Fibroblast of gingiva (primary cell): ENCODE results near the gene FBN3.

Experiments used
- DNase-seq: peaks from one replicate; pipeline ENCODE4 v3.0.0-alpha.2; 2011; ENCODE audit warnings: low read depth

Gene FBN3

DNA sequence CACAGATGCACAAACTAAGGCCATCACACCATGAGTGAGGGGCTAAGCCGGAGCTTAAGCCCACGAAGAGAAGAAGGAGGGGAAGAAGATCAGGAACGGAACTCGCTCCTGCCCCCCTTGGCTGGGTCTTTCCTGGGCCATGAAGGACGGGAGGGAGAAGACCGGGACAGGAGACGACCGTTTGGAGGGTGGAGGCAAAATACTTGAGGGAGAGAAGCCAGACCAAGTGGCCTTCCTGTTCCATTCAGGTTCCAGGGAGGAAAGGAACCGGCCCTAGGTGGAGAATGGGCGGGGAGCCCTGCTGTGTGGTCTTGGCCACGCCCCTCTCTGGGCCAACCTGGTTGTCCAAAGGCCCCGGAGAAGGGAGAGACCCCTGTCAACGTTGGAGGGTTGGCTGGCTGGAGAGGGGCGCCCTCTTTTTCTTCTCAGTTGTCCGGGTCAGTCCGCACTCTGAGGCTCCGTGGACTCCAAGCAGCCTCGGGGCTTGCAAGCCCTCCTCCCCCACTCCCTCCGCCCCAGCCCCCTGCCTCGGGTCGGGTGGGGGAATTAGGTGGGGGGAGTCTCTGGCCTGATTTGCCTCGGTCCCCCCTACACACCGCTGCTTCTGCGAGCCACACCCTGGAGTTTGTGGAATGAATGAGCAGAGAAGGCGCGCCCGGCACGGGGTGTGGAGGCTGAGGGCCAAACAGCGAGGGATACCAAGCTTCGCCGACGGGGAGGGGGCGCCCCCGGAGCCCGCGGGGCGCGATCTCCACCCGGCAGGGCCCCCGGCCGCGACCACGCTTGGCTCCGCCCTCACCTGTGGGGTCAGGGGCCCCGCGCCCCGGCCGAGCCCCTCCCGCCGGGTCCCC, 757 bp downstream of the FBN3 start:
- no peak for DNase-seq

DNA sequence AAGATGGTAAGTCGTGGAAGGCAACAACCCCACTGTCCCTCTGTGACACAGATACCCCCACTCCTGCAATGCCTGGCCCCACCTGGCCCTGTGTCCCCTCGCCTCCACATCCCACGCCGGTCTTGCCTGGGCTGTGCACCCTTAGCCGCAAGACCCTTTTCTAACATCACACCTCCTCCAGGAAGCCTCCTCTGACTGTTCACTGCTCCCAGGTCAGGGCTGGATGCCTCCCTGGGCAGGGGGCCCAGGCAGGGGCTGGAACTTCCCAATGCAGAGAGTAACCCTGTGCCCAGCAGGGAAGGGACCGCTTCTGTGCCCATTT, 1.3 kb downstream of the FBN3 start:
- no peak for DNase-seq

DNA sequence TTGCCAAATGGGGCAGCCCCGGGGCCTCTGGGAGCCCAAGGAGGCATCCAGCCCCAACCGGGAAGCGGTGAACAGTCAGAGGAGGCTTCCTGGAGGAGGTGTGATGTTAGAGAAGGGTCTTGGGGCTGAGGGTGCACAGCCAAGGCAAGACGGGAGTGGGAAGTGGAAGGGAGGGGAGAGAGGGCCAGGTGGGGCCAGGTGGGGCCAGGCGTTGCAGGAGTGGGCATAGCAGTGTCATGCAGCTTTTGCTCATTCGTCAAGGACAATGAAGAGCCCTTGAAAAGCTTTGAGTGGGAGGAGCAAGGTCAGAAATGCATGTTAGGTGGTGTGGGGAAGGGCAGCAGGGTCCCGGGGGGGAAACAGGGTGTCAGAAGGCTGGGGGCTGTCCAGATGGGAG, 1.8 kb downstream of the FBN3 start:
- no peak for DNase-seq

DNA sequence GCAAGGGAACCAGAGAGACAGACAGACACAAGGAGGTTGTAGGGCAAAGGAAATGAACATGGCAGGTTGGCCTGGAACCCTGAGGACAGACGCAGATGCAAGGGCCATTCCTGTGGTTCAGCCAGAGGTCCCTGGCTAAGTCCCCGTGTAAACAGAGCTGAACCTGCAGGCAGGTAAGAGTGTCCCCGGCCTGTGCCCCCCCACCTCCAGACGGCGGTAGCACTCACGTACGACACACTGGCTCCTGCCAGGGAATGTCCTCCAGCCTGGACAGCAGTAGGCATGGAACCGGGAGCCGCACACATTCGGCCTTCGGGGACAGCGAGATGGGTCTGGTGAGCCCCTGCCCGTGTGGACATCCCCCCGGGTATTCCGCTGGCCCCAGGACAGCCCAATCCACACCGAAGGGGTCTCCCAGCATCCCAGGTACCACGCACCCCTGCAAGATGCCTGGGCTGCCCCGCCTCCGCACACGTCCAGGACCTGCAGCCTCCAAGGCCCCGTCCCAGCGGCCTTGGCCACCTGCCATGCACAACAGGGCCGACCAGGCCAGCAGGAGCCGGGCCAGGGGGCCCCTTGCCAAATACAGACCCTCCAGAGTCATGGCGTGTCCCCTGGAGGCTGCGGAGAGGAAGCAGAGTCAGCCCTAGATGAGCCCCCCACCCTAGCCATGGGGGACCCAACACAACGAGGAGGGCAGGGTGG, 2.4 kb downstream of the FBN3 start:
- no peak for DNase-seq

DNA sequence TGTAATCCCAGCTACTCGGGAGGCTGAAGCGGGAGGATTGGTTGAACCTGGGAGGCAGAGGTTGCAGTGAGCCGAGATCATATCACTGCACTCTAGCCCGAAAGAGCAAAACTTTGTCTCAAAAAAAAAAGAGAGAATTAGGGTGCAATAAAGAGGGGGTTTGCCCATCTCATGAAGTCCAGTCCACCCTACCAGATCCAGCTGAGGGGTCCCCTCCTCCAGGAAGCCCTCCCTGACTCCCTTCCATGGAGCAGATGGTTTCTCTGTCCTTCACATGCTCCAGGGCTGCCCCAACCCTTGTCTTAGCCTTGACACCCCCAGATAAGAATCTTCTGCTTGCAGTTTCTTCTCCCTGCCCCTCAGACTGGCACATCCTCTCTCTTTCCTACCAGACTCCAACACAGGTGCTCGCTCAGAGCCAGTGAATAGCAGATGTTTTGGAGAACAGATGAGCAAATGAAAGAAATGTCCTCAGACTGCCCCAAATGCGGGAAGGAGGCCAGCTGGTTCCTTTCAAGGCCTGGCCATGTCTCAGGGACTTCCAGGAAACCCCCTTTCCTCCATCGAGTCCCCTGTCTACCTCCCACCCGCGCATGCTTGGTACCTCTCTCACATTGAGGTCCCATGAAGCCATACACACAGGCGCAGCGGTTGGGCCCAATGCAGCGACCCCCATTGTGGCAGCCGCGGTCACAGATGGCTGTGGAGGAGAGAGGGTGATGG, 5.0 kb downstream of the FBN3 start:
- no peak for DNase-seq

DNA sequence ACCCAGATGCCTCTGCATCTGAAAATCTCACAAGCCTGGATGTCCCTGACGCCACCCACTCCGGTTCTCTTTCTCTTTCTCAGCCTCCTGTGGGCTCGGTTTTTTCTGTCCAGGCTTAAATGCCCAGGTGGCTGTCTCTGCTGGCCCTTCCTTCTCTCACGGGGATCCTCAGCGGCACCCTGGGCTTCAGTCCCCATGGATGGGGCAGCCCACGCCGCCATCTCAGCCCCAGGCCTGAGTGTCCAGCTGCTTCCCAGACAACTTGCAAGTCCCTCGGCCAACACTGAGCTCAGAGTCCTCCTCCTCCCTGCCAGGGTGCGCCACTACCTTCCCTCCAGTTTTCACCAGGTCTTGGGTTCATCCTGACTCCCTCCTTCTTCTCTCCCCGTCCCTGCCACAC, 6.4 kb downstream of the FBN3 start:
- no peak for DNase-seq

DNA sequence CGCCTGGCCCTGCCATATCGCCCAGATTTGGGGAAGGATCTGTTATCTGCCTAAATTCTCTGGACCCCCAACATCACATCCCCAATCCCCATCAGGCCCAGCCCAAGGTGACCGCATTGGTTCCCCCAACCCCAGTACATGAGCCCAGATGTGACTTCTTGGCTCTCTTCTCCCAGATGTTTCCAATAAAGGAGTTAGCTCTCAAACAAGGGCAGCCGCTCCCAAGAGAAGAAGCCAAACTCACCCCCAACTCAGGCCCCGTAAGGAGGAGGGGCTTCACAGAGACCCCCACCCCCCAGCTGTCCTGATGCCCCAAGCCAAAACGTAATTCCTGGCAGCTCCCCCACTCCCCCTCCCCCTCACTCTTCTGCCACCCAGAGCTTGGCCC, 6.9 kb downstream of the FBN3 start:
- no peak for DNase-seq

DNA sequence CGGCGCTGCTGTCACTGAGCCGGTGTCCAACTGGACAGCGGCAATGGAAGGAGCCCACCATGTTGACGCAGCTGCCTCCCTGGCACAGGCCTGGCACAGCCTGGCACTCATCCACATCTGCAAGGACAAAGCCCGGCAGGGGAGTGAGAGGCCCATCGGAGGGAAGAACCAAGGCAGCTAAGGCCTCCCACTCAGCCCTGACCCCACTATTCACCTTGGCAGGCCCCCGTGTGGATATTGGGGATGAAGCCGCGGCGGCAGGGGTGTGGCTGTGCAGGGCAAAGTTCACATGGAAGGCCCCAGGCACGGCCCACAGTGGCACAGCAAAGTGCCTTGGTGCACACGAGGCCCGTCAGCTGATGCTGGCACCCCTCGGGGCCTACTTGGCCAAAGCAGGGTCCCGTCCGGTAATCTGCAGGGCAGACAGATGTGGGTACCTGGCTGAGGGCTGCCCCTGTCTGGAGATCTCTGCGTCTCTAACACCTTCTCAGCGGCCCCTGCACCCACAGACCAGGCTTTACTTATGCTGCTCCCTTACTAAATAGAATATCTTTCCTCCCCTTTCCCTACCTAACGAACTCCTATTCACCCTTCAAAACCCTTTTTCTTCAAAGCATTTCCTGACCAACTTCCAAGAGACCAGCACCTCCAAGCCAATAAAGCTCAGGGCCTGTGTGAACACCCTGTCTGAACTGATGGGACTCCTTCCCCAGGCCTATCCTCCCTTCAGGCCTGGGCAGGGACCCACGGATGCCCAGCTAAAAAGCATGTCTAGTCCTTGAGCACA, 7.5 kb downstream of the FBN3 start:
- DNase-seq = no peak

DNA sequence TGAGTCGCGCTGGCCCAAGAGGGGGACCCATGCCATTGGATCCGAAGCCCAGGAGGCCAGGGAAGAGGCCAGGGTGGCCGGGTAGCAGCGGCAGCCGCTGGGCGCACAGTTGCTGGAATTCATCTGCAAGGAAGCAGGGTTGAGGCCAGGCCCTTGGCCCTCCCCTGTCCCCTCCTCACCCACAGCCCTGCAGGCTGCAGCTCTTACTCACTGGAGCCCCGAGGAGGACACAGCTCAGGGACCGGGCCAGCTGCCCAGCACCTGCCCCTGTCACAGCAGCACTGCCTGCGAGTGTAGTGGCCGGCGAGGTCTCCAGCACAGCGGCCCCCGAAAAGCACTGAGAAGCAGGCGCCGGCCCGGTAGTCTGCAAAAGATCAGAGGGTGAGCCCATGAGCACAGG, 11.2 kb downstream of the FBN3 start:
- no peak for DNase-seq

DNA sequence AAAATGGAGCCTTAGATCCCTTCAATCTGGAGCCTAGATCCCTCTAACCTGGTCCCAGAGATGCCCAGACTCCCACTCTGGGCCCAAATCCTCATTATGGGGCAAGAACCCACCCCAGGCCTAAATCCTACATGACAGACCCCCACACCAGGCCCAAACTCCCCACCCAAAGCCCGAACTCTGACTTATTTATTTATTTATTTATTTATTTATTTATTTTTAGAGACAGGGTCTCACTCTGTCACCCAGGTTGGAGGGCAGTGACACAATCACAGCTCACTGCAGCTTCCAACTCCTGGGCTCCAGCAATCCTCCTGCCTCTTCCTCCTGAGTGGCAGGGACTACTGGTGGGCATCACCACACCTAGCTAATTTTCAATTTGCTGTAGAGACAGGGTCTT, 12.0 kb downstream of the FBN3 start:
- no peak for DNase-seq

DNA sequence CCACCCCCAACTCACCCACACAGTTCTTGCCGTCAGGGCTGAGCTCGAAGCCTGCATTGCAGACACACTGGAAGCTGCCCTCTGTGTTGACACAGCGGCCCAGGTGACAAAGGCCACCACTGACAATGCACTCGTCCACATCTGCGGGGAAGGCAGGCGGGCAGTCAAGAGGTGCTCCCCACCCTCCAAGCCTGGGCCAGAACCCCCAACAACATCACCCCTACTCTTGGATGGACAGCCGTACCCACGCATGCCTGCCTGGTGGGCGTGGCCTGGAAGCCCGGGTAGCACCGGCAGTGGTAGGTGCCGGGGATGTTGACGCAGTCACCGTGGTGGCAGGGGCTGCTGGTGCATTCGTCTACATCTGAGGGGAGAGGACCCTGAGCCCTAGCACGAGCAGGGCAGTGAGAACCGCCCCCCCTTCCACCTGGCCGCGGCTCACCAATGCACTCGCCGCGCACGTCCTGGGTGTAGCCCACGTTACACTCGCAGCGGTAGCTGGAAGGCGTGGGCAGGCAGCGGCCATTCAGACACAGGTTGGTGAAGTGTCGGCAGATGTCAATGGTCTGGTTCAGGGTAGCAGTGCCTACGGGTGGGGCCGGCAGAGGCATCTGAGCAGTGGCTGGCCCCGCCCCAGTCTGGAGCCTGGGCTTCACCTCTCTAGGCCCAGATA, 13.3 kb downstream of the FBN3 start:
- DNase-seq = no peak

DNA sequence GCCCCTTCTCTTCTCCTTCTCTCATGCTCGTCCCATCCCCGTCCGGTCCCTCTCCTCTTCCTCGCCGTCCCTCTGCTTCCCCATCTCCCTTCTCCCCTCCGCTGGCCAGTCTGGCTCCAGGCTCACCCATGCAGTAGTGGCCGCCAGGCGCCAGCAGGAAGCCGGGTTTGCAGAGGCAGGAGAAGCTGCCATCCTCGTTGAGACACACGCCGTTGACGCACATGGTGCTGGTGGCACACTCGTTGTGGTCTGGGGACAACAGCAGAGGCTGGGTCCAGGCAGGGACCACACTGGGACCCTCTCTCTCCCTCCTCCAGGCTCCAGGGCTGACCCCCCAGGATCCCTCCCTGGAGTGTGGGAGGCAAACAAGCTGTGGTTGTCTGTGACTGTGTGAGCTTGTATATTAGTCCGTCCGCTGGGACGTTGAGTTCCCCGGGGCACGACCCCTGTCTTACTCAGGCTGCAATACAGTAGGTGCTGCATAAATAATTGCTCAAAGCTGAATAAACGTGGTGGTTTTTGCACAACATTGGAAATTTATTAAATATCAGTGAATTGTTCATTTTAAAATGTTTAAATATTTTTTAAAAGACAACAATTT, 16.4 kb downstream of the FBN3 start:
- DNase-seq = no peak

DNA sequence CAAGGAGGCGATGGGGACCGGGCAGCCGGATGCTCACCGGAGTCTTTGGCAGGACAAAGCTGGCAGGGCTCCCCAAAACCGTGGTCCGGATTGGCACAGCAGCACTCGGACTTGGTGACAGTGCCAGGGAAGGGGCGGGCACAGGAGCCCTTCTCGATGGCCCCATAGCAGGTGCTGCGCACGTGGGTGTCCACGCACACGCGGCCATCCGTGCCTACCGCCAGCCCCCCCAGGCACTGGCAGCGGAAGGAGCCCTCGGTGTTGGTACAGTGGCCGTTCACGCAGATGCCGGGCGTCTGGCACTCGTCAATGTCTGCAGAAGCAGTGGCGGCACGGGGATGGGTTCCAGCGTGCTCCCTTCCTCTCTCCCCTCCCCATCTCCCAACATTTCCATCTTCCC, 17.9 kb downstream of the FBN3 start:
- no peak for DNase-seq

DNA sequence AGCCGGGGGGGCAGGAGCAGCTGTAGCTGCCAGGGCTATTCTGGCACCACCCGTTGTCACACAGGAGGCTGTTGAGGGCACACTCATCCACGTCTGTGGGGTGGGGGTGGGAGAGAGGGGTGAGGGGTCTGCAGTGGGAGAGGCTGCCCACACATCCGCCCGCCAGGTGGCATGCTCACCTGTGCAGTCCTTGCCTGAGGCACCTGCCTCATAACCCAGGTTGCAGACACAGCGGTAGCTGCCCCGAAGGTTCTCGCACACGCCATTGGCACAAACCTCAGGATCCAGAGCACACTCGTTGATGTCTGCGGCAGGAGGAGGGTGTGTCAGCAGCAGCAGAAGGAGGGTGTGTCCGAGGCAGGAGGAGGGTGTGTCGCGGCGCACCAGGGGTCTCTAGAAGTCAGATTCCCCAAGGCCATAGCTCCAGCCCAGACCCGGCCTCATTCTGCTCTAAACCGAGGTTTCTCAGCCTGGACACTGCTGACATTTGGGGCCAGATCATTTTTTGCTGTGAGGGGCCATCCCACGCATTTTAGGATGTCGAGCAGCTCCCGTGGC, 20.3 kb downstream of the FBN3 start:
- DNase-seq = no peak

DNA sequence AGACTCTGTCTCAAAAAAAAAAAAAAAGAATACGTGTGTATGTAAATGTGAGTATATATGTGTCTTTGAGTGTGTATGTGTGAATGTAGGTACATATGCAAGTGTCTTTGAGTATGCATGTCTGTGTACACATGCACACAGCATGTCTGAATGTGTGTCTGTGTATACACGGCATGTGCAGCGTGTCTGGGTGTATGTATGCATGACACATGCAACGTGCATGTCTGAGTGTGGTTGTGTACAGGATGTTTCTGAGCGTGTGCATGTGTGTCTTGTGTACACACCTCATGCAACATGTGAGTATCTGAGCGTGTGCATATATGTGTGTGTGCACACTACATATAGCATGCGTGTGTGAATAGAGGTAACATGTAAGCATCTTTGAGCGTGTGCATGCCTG, 20.8 kb downstream of the FBN3 start:
- no peak for DNase-seq

DNA sequence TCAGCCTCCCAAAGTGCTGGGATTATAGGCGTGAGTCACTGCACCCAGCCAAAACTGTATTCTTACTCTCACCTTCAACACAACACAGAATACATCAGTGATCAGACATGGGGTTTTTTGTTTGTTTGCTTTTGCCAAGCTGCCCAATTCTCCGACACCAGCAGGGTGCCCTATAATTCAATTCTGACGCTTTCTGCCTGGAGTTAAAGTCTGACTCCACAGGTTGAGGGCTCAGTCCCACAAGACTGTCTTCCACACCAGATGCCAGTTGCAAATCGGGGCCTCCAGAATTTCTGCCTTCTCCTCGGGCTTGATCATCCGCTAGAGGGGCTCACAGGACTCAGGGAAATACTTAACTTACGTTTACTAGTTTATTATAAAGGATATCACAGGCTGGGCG, 22.1 kb downstream of the FBN3 start:
- DNase-seq = no peak

DNA sequence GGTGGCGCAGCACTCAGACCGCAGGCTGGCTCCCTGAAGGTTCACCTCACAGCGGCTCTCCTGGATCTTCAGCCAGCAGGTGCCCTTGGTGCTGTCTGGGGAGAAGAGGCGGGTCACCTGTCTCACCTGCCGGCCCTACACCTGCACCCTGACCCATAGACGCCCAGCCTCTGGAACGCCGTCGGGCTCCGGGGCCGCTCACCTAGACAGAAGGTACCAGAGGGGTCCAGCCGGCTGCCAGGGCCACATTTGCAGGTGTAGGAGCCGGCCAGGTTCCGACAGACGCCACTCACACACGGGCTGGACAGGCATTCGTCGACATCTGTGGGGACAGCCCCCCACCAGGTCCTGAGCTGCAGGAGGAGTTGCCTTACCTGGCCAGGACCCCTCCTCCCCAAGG, 22.9 kb downstream of the FBN3 start:
- no peak for DNase-seq

DNA sequence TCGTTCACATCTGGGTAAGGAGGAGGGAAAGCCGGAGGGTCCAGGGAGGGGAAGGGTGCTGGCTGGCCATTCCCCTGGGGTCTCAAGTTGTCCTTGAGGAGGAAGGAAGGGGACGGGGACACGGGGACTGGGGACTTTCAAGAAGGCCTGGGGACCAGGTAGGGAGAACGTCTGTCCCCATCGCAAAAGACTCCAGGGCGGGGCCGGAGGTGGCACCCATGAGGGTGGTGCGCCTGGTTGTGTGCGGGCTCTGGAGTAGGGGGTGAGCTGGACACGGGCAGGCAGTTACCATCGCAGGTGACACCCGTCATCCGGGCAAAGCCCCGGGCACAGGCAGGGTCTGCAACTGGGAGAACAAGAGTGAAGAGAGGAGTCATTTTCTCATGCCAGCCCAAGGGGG, 23.4 kb downstream of the FBN3 start:
- DNase-seq = no peak

DNA sequence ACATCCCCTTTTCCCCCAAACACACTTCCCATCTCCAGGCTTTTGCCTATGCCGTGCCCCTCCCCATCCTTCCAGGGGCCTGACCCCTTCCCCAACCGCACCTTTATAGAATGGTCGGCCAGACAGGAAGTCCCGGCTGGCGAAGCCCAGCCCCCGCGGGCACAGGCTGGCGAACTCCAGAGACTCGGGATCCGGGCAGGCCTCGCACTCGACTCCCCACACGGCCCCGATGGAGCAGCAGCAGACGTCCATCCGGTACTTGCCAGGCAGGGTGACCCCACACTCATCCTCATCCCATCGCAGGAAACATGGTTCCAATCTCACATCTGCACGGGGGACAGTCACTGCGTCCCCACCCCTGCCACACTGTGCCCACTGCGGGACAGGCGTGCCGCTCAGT, 25.7 kb downstream of the FBN3 start:
- DNase-seq = no peak

DNA sequence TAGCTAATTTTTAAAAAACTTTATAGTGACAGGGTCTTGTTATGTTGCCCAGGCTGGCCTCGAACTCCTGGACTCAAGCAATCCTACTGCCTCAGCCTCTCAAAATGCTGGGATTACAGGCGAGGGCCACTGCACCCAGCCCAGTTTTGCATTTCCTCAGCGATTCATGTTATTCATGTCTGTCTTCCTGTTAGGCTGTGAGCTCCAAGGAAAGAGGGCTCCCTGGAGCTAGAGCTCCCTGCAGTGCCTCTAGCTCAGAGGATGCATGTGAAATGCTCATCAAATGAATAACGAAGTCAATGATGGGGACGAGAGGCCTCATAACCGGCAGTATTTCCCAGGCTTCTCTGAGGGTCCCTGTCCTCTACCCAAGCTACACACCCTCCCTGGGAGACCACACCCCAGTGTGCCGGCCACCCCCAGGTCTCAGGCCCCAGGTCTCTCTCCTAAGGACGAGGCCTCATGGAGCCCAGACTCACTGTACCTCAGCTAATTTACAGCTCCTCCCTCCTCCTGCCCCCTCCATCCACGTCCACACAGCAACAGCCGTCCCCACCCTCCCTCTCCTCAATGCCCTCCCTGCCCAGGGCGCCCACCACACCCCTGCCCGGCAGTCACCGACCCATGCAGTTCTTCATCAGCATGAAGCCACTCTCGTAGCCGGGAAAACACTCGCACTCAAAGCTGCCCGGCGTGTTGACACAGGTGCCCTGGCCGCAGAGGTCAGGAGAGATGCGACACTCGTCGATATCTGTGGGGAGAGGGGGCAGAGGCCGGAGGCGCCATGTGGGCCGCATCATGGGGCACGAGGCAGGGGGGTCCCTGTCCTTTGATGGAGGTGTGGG, 28.5 kb downstream of the FBN3 start:
- DNase-seq = no peak
